ENCODE measurements around the gene TIMMDC1. TPM values are rescaled to one million over a fixed set of nuclear protein-coding genes. Genes with fewer than 3 reads are reported as not detected.

The TIMMDC1 gene
- total RNA-seq, 3 donors from 2014 or later = 93.4 to 107 (median 95.3) TPM

DNA sequence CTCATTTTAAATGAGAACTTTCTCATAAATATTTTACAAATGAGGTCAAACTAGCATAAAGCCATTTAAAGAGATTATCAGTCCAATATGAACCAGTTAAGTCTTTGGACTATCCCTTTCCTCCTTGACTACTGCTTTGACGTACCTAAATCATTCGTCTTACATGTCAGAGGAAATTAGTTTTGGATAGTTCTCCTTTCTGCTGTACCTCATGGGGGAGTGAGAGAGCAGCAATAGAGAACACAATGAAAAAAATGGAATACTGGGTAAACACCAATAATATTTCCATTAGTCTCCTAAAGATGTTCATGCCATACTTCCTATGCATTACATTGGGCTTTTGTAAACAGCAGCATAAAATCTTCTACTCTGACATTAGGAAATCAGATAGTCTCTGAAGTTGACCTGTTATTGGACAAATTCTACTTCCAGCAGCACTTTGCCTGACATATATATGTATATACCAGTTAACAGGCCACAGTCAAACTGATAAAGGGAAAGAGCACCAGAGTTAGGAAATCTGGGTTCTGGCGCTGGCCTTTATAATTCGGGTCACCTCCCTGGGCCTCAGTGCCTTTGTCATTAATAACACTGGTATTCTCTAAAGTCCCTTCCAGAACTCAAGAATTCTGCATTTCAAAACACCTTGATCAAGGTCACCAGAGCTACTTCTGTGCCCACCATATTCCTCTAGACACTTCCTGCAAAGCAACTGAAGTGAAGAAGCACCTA lies 26.8 kb downstream of the TIMMDC1 start:
- no peak for DNase-seq
- Histone ChIP-seq H3K4me3 (no peak overlapping the region), H3K4me1 (ENCODE audit: low read depth) (no peaks in the 10 kb centered on the region), H3K9me3 (no peaks in the 10 kb centered on the region), H3K36me3 (ENCODE audit: low read depth) (peaks cover 4% of the 10 kb centered on the region)
- TF ChIP-seq, protein P1, sequence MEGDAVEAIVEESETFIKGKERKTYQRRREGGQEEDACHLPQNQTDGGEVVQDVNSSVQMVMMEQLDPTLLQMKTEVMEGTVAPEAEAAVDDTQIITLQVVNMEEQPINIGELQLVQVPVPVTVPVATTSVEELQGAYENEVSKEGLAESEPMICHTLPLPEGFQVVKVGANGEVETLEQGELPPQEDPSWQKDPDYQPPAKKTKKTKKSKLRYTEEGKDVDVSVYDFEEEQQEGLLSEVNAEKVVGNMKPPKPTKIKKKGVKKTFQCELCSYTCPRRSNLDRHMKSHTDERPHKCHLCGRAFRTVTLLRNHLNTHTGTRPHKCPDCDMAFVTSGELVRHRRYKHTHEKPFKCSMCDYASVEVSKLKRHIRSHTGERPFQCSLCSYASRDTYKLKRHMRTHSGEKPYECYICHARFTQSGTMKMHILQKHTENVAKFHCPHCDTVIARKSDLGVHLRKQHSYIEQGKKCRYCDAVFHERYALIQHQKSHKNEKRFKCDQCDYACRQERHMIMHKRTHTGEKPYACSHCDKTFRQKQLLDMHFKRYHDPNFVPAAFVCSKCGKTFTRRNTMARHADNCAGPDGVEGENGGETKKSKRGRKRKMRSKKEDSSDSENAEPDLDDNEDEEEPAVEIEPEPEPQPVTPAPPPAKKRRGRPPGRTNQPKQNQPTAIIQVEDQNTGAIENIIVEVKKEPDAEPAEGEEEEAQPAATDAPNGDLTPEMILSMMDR (IDR thresholded peaks at IDR 0.05) = no peak
- ATAC-seq = no peak
- intact Hi-C loops (cut with DNase I, micrococcal nuclease) = no loop called here

DNA sequence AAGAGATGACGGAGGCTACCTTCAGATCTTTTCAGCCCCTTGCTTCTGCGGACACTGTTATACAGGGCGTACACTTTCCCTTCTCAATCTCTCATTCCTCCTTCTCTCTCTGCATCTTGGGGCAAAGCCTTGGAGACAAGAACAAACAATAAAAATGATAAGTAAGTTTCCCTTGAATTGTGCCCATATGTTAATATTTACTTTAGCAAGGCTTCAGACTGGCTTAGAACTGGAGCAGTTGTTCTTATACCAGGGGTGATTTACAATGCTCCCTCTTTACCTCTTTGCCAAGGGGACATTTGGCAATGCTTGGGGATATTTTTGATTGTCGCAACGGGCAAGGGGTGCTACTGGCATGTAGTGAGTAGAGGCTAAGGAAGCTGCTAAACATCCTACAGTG lies 29.4 kb downstream of the TIMMDC1 start:
- intact Hi-C loops (cut with DNase I, micrococcal nuclease) = no loop called here
- TF ChIP-seq, protein P1 (IDR thresholded peaks at IDR 0.05) = no peak
- Histone ChIP-seq H3K4me3 (no peak overlapping the region), H3K4me1 (ENCODE audit: low read depth) (no peaks in the 10 kb centered on the region), H3K9me3 (no peaks in the 10 kb centered on the region), H3K36me3 (ENCODE audit: low read depth) (peaks cover 4% of the 10 kb centered on the region)
- no peak for ATAC-seq
- DNase-seq = no peak

DNA sequence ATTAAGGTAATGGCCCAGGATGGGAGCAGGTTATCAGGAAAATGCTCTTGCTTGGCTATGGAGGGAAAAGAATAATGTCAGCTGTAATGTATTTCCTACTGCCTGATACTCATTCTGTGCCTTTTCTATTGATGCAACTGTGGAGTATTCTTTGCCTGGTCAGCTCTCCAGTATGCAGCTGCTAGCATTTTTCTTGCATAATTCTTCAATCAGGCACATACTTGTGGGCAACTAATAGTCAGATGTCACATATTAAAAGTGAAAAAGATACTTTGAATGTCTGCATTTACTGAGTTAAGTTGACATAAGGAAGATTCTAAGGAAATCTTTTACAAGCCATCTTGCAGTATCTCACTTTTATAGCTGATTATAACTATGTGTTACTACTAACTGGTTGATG lies 31.5 kb downstream of the TIMMDC1 start:
- no peak for ATAC-seq
- no peak overlapping the region for H3K4me3 ChIP-seq
- no peaks in the 10 kb centered on the region for H3K36me3 ChIP-seq (ENCODE audit: low read depth)
- H3K4me1 ChIP-seq (ENCODE audit: low read depth) = no peaks in the 10 kb centered on the region
- TF ChIP-seq, protein P1 (IDR thresholded peaks at IDR 0.05) = no peak
- no peak for DNase-seq
- H3K9me3 ChIP-seq = no peaks in the 10 kb centered on the region
- intact Hi-C loops (cut with DNase I, micrococcal nuclease) = no loop called here

DNA sequence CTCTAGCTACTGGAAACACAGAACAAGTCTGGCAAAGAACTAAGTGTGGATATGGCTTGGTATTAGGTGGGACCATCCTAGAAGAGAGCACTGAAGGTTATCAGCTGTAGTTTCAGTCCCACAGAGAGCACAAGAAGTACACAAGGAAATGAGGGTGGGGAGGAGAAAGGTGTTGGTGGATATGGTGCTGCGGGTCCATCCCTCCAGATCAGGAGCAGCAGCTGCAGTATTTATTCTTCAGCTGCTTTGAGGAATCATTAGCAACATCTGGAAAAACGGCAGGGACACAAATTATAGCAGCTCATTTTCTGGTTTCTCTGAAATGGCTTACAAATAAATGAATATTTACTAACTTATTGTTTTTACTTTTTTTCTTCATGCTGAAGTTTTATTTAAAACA lies 32.1 kb downstream of the TIMMDC1 start:
- H3K9me3 ChIP-seq = no peaks in the 10 kb centered on the region
- TF ChIP-seq, protein P1 (IDR thresholded peaks at IDR 0.05) = no peak
- no peak overlapping the region for H3K4me3 ChIP-seq
- ATAC-seq (no peak), DNase-seq (no peak)
- no peaks in the 10 kb centered on the region for H3K4me1 ChIP-seq (ENCODE audit: low read depth)
- H3K36me3 ChIP-seq (ENCODE audit: low read depth) = no peaks in the 10 kb centered on the region
- intact Hi-C loops (cut with DNase I, micrococcal nuclease) = no loop called here

DNA sequence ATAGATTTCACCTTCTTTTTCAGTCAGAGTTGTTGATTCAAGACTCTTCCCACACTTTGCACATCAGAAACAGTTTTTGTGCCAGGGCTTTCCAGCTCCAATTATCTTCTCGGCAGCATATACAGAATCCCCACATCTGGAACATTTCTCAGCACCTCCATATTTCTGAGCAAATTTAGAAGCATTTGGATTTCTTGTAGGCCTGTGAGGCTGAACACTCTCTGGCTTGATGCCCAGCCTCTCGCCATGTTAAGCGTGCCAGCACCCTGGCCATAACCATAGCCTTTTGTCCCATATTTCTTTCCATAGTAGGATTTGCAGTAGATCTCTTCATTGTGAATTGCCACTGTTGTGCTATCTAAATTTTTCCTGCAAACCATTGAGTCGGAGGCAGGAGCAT lies 32.8 kb downstream of the TIMMDC1 start:
- intact Hi-C loops (cut with DNase I, micrococcal nuclease) = no loop called here
- H3K36me3 ChIP-seq (ENCODE audit: low read depth) = no peaks in the 10 kb centered on the region
- no peak for ATAC-seq

More for the DNA sequence above, 32.8 kb downstream of the TIMMDC1 start:
- Histone ChIP-seq H3K4me3 (no peak overlapping the region), H3K4me1 (ENCODE audit: low read depth) (no peaks in the 10 kb centered on the region), H3K9me3 (no peaks in the 10 kb centered on the region)
- no peak for DNase-seq
- TF ChIP-seq, protein P1 (IDR thresholded peaks at IDR 0.05) = no peak

Measured in mucosa of descending colon (tissue), 3 donors.